GM18951 (cell line): ENCODE data around the gene SPG11.
"Not testable (repeated sequence)": the region's sequence is repeated elsewhere in the genome, so short reads cannot be mapped to it uniquely, and the experiment has no call there.

Experiments used
- POLR2A ChIP-seq: IDR thresholded peaks from 4 replicates; pipeline ENCODE4 v1.6.1; 2011; ENCODE audit warnings: mild to moderate bottlenecking; ENCODE audit not compliant: insufficient read length, insufficient read depth; ENCODE audit errors: extremely low read depth
- in situ Hi-C: fragments of 300-500 bp; cut with MboI; formaldehyde crosslinking; loops from one replicate; pipeline ENCODE4 v1.12.0; 2022; ENCODE audit warnings: low sequenced_read_pairs, mixed read lengths, inconsistent platforms; ENCODE audit not compliant: unreplicated experiment

The SPG11 gene

DNA sequence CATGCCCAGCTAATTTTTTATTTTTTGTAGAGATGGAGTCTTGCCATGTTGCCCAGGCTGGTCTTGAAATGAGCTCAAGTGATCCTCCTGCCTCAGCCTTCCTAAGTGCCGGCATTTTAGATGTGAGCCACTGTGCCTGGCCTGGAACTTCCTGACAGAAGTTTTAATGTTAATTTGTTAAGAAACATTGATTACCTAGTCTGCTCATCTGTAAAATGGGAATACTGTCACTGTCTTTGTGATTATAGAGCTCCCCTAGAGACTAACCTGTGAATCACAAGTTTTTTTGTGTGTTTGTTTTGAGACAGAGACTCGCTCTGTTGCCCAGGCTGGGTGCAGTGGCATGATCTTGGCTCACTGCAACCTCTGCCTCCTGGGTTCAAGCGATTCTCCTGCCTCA is 130.8 kb downstream of the SPG11 start:
- TF ChIP-seq POLR2A: no peak
- in situ Hi-C loops: no loop called here

DNA sequence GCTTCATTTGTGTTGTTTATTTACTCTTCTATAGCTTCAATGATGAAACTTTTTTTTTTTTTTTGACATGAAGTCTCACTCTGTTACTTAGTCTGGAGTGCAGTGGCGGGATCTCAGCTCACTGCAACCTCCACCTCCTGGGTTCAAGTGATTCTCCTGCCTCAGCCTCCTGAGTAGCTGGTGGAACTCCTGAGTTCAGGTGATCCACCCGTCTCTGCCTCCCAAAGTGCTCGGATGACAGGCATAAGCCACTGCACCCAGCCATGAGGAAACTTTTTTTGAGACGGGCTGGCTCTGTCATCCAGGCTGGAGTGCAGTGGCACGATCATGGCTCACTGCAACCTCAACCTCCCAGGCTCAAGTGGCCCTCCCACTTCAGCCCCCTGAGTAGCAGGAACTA is 131.2 kb downstream of the SPG11 start:
- in situ Hi-C loops: not testable (repeated sequence)

DNA sequence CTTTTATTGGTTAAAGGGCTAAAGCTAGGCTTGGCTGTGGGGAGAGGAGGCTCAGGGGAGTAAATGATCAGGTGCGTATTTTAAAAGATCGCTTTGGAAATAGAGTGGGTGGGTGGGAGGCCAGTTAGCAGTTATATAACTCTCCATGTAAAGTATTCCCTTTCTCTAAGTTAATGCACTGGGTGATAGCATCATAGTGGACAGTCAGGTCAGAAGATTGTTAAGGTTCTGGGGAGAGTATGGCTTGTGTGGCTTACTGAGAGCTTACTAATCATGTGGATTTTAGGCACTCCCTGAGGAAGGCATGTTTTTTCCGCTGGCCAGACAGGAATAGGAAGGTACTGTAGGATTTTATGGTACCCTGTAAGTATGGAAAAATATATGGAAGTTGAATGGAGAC is 132.8 kb downstream of the SPG11 start:
- in situ Hi-C loops: no loop called here
- TF ChIP-seq POLR2A: no peak

DNA sequence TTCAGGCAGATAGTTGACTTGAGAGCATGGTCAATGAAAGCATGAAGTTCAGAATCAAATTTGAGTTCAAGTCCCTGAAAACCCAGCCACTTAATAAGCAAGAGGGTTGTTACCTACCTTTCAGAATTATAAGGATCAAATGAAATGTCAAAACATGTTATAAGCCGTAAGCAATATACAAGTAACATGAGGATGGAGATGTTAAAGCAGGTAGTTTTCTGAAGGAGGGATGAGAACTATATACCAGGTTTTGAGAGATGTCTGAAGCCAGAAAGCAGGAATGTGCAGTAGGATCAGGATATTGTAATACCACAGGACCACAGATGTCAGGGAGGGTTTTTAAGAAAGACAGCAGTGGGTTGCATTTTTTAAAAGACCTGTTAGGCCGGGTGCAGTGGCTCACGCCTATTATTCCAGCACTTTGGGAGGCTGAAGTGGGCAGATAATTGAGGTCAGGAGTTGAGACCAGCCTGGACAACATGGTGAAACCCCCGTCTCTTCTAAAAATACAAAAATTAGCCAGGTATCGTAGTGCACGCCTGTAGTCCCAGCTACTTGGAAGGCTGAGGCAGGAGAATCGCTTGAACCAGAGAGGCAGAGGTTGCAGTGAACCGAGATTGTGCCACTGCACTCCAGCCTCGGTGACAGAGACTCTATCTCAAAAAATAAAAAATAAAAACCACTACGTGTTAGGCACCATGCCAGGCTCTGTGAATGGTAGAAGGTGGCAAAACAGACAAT is 133.4 kb downstream of the SPG11 start:
- TF ChIP-seq POLR2A: no peak
- in situ Hi-C loops: no loop called here

DNA sequence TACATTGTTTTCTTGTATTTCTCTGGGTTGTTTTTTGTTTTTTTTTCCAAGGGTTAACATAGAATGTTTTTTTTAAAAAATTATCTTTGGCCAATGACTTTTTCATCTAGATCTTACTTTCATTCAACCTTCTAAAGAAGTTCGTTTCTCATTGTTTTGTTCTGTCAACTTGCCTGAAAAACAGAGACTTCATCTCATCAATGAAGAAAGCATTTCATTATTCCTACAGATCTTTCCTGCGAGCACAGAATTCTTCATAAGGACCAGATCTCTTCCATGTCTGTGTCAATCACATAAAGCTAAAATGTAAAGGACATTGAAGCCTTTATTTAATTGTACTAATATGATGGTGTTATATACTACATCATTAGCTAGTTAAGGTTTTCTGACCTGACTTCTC is 136.2 kb downstream of the SPG11 start:
- in situ Hi-C loops: no loop called here
- TF ChIP-seq POLR2A: no peak

DNA sequence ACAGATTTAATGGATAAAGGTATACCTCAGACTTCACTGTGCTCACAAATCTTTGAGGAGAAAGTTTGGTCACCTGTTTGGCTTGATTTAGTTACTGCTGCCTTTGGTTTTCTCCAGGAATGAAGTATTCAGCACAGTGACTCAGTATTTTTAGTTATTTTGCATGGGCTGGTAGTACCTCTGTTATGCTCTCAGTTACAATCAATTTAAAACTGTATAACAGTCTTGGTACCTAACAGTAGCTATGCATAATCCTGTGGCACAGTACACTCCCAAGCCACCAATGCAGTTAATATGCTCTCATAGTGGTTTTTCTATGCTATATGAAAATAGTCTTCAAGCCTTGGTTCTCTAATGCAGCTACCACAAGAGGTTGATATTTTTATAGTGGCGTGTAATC is 138.4 kb downstream of the SPG11 start:
- in situ Hi-C loops: no loop called here
- no peak for TF ChIP-seq POLR2A

DNA sequence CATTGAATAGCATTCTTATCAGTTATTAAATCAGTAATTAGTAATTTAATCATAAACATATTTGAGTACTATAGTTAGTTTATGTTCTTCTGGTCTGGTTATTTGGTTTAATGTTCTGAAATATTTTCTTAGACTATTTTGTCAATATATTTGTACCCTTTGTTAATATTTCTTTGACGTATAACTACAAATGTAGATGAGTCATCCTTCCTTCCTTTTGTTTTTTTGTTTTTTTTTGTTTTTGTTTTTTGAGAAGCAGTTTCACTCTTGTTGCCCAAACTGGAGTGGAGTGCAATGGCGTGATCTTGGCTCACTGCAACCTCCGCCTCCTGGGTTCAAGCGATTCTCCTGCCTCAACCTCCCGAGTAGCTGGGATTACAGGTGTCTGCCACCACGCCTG is 143.9 kb downstream of the SPG11 start:
- in situ Hi-C loops: no loop called here
- no peak for TF ChIP-seq POLR2A

DNA sequence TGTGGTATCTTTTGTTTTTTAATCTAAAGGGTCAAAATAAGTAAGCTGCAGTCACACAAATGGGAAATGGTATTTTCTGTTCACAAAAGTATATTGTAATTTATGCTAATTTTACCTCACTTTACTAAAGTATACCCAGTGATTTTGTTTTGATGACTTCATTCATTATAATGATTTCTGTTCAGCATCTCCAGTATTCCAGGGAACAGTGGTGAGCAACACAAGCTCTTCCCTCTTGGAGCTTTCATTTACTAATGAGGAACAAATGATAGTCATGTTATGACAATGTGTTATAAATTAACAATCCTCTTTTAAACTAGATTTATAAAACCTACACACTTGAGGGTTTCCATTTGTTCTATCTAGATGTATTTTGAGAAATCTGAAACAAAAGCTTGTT is 147.0 kb downstream of the SPG11 start:
- TF ChIP-seq POLR2A: no peak
- in situ Hi-C loops: no loop called here
